H1 (cell line): Measurements from ENCODE around the gene DDX1. TPM values are rescaled to one million over a fixed set of nuclear protein-coding genes. Genes with fewer than 3 reads are reported as not detected.

ENCODE experiments used
- SP2 ChIP-seq: IDR thresholded peaks from 2 replicates; pipeline ENCODE4 v1.6.1; 2012; ENCODE audit warnings: mild to moderate bottlenecking, low read length, inconsistent platforms
- polyA plus RNA-seq, 7 experiments: library from polyadenylated mRNA; depleted of rRNA in 3 of 7; stranded (reverse) in 5 of 7; unstranded in 2 of 7; fragments of >200 nt in 5 of 7; fragments of 200-250 nt in 2 of 7; gene quantifications; 1 replicate in 5 of 7; 2 replicates in 1 of 7; 4 replicates in 1 of 7; pipeline versions ENCODE4 v1.2.1 to v1.2.3, GENCODE V29; 2011 to 2013; ENCODE audit warnings: missing spikeins in 2 of 7, mixed read lengths in 2 of 7
- total RNA-seq: library from RNA; stranded (reverse); fragmentation: NEBNext Ultra II Directional; extraction: Animal tissue kit (Norgen Biotek cat#: 25700); gene quantifications from 2 replicates; pipeline ENCODE4 v1.2.1, GENCODE V29; 2021
- TF ChIP-seq, protein P1 (sequence below): IDR thresholded peaks from 2 replicates; pipeline ENCODE4 v1.6.1; 2012; ENCODE audit warnings: inconsistent platforms

The DDX1 gene
- total and polyA plus RNA-seq, 2 of the 8 experiments (the other 6 are each of a cell fraction or from before 2014, with no cell fraction given), result 51.1 to 161 TPM

GRCh38 chr2:15606481-15607441 is 15.1 kb downstream of the DDX1 start (continued):
- TF ChIP-seq, protein P1, sequence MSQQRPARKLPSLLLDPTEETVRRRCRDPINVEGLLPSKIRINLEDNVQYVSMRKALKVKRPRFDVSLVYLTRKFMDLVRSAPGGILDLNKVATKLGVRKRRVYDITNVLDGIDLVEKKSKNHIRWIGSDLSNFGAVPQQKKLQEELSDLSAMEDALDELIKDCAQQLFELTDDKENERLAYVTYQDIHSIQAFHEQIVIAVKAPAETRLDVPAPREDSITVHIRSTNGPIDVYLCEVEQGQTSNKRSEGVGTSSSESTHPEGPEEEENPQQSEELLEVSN, result no peak
- no peak for TF ChIP-seq SP2
